GM21390 (cell line): ENCODE measurements around the gene PALB2.
"Not testable (repeated sequence)": the region's sequence is repeated elsewhere in the genome, so short reads cannot be mapped to it uniquely, and the experiment has no call there.

Experiments
- ATAC-seq: cut with Tn5 transposase; IDR thresholded peaks from one replicate; pipeline ENCODE4 v1.9.1; 2021; ENCODE audit not compliant: unreplicated experiment

The PALB2 gene

DNA sequence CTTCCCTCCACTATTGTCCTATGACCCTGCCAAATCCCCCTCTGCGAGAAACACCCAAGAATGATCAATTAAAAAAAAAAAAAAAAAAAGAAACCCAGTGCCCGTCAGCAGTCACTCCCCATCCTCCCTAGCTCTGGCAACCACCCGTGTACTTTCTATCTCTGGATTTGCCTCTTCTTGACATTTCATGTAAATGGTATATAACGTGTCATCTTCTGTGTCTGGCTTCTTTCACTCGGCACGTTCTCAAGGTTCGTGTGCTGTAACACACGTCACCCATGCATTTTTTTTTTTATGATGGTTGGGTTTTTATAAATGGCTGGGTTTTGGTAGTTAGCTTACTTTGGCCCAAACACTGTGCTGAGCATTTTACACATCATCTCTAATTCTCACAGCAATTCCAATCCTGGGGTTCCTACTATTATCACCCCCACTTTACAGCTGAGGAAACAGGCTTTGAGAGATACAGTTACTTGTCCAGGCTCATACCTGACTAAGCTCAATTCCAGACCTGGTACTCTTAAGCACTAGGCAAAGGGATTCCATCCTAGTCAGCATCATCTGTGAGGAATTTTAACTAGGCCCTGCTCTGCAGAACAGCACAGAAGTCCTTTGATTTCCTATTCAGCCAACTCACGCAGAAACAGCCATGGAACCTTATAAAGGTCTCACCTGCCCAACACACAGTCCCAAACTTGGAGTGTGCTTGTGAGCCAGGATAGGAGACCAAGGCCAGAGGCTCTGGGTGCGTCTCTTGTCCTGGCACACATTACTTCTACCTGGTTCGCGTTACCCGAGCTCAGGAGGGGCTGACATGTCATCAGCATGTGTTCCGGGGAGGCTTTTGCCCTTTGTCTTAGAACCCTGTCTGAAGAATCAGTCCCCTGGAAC, 56.7 kb downstream of the PALB2 start:
- no peak for ATAC-seq

- not testable (repeated sequence) for ATAC-seq
Observed at GRCh38 chr16:23583271-23583670, 57.8 kb downstream of the PALB2 start.

GRCh38 chr16:23581764-23582163, 59.3 kb downstream of the PALB2 start:
- ATAC-seq, result no peak

GRCh38 chr16:23580391-23580790, 60.7 kb downstream of the PALB2 start:
- ATAC-seq, result no peak

DNA sequence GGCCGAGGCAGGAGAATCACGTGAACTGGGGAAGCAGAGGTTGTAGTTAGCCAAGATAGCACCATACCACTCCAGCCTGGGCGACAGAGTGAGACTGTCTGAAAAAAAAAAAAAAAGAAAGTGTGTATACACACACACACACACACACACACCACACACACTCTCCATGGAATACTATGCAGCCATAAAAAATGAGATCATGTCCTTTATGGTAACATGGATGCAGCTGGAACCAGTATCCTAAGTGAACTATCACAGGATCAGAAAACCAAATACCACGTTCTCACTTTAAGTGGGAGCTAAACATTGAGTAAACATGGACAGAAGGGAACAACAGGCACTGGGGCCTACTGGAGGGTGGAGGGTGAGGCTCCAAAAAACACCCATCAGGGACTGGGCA, 61.7 kb downstream of the PALB2 start:
- no peak for ATAC-seq

DNA sequence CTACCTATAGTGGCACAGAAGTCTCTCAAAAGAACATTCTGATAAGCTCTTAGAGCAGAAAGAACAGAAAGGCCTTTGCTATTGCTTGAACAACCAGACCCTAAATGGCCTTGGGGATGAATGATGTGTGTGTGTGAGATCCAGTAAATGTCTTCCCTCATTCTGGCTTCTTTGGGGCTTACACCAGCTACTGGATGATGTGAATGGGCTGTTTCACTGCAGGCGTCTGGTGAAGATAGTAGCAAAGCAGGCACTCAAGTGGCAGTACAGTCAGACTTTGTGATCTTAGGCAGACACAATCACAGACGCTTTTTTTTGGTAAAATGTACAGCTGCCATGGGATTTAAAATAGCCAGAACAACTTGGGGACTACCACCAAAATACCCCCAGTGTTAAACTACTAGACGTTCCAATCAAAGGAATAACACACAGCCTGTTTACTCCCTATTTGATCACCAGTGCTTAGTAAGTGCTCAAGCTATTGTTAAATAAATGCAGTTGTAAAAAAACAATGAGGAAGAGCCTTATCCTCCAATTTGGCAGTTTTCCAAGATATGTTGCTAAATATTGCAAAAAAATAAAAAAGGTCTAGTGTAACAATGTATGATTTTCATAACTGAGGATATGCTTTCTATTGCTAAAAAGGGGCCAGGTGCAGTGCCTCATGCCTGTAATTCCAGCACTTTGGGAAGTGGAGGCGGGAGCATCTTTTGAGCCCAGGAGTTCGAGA, 62.8 kb downstream of the PALB2 start:
- no peak for ATAC-seq

GRCh38 chr16:23577493-23577892, 63.6 kb downstream of the PALB2 start:
- ATAC-seq, result no peak

DNA sequence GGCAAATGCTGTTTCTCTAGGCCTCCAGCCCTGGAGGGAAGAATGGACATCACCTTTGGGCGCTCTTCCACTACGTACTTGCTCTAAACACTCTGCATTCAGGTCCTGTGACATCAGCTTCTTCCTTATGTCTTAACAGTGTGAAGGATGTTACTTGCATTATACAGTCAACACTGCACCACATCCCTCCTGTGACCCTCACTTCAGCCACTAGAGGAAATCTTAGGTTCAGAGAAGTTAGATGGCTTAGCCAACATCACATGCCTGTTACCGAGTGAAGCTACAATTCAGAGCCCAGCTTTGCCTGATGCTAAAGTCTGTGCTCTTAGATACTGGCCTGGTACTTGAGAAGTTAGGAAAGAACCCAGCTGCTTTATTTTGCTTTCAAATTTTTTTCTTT, 65.3 kb downstream of the PALB2 start:
- ATAC-seq, result no peak

DNA sequence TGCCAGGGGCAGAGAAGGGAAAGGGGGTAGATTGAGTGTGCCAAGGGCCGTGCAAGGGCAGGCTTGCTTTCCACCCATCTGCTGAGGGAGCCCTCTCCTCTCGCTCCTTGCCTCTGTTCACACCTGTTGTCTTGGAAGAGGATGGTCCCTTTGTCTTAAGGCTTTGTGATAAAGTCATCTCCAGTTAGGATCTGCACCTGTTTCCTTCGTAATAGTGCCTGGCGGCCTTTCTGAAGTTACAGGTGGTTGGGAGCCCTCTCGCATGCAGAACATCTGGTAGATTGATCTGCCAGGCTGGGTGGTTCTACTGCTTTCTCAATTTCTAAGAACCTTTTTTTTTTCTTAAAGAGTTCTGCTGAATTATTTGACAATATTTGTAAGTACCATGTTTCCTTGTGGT, 67.3 kb downstream of the PALB2 start:
- ATAC-seq, result no peak

- no peak for ATAC-seq
Observed at GRCh38 chr16:23572394-23572793, 68.7 kb downstream of the PALB2 start.

GRCh38 chr16:23571895-23572294, 69.2 kb downstream of the PALB2 start:
- ATAC-seq, result no peak

DNA sequence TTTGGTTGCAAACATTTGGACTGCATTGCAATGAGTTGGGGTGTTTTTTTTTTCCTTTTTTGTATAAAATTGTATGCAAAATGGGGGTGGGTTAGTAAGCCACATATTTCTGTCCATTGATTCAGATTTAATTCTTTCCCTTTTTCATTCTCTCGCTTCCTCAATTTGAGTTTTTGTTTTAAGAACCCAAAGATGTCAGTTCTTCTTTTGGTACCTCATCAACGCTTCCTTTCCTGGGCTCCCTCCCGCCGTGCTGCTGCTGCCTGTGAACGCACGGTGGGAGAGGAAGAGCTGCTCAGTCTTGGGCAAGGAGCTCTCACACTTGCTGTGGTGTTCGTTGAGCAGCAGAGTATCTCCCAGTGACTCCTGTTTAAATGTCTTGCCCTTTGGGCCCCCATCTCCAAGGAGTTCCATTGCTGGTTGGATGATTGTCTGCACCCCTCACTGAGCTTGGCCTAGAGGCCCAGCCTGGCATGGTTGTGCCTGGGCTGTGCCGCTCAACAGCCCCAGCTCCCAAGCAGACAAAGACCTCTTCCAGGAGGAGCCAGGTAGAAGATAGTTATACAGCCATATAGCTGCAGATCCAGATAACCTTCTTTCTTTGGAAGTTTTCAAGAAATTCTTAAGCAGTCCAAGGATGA, 70.0 kb downstream of the PALB2 start:
- ATAC-seq, result no peak

GRCh38 chr16:23567602-23568001, 73.5 kb downstream of the PALB2 start:
- ATAC-seq, result no peak

- ATAC-seq, result no peak
Observed at GRCh38 chr16:23566724-23567123, 74.4 kb downstream of the PALB2 start.

DNA sequence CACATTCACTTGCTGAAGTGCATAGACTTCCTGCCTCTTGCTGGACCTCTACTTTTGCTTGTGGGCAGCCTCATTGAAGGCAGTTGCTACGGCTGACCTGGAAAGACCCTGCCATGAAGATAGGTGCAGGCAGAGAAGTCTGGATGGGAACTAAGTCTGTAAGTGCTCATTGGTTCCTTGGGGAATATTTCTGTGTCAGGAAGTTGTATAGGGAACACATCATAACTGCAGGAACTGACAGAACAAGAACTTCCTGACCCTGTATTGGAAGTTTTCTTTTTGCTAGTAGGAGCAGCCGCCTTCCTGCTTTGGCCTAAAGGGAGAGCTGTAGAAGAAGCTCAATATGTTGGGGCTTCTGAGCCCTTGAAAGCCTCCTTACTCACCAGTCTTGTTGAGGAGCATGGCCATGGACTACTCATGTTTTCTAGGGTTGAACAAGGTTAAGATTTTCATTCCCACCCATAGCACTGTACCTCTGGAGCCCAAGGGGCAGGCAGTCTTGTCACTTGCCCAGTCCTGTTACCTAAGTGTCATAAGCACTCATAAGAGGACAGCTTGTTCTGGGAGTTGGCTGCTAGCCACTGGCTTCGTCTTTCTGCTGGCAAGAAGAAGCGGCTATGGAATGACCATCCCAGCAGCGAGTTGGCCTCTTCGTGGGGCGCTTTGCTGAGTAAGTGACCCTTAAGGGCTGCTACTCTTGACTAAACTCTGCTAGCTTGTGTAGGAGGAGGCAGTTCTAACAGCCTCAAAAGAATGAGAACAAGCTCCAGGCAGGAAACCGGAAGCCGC, 76.3 kb downstream of the PALB2 start:
- ATAC-seq, result no peak

- no peak for ATAC-seq
Observed at GRCh38 chr16:23563186-23563585, 77.9 kb downstream of the PALB2 start.

GRCh38 chr16:23562505-23562904, 78.6 kb downstream of the PALB2 start:
- ATAC-seq, result no peak

- no peak for ATAC-seq
Observed at GRCh38 chr16:23561586-23561985, 79.5 kb downstream of the PALB2 start.

- peak; percentile 2 for ATAC-seq
Observed at GRCh38 chr16:23557779-23558702, 83.1 kb downstream of the PALB2 start.
